NCI-H446 treated with DMSO at 0.1 percent for 48 hours (cell line): ENCODE measurements around the gene SNIP1.
"Not testable (repeated sequence)": the region's sequence is repeated elsewhere in the genome, so short reads cannot be mapped to it uniquely, and the experiment has no call there.

ENCODE experiments used
- DNase-seq: peaks from one replicate; lab custom pipeline; 2025; lab: John Stamatoyannopoulos, UW

Gene SNIP1

GRCh38 chr1:37559080-37559479 lies 5.0 kb upstream of the SNIP1 start:
- no peak for DNase-seq

GRCh38 chr1:37558411-37558810 lies 4.3 kb upstream of the SNIP1 start:
- no peak for DNase-seq

GRCh38 chr1:37557402-37557801 lies 3.3 kb upstream of the SNIP1 start:
- no peak for DNase-seq

GRCh38 chr1:37556712-37557196 lies 2.7 kb upstream of the SNIP1 start, which contains the start of gene DNALI1:
Gene DNALI1, plus strand, starts transcription at chr1:37556940. Its CDS starts 55 bp downstream, at chr1:37556995.
- DNase-seq = no peak

GRCh38 chr1:37553598-37553926 lies 531 bp downstream of the SNIP1 start:
- no peak for DNase-seq

GRCh38 chr1:37549341-37549740 lies 4.8 kb downstream of the SNIP1 start:
- no peak for DNase-seq

- no peak for DNase-seq
These were observed 9.1 kb downstream of the SNIP1 start for GRCh38 chr1:37545019-37545418.

GRCh38 chr1:37544530-37544929 lies 9.6 kb downstream of the SNIP1 start:
- DNase-seq = no peak

- DNase-seq = no peak
These were observed 13.9 kb downstream of the SNIP1 start for GRCh38 chr1:37540036-37540785.

- DNase-seq = not testable (repeated sequence)
These were observed 14.9 kb downstream of the SNIP1 start for GRCh38 chr1:37539154-37539553.

GRCh38 chr1:37537378-37537777 lies 16.7 kb downstream of the SNIP1 start:
- DNase-seq = no peak

- no peak for DNase-seq
These were observed 20.6 kb downstream of the SNIP1 start for GRCh38 chr1:37533317-37534093.

GRCh38 chr1:37532418-37533156 lies 21.5 kb downstream of the SNIP1 start:
- not testable (repeated sequence) for DNase-seq

- DNase-seq = not testable (repeated sequence)
These were observed 24.2 kb downstream of the SNIP1 start for GRCh38 chr1:37529888-37530287.

- DNase-seq = no peak
These were observed 34.5 kb downstream of the SNIP1 start for GRCh38 chr1:37519613-37520012.

- DNase-seq = not testable (repeated sequence)
These were observed 35.2 kb downstream of the SNIP1 start for GRCh38 chr1:37518929-37519328.

GRCh38 chr1:37518241-37518640 lies 35.9 kb downstream of the SNIP1 start:
- DNase-seq = not testable (repeated sequence)

GRCh38 chr1:37517569-37517968 lies 36.5 kb downstream of the SNIP1 start:
- no peak for DNase-seq

GRCh38 chr1:37515185-37516034 lies 38.7 kb downstream of the SNIP1 start:
- no peak for DNase-seq

- peak; percentile 44 for DNase-seq
These were observed 39.5 kb downstream of the SNIP1 start, which contains the start of gene MEAF6 for GRCh38 chr1:37514350-37515184. Gene MEAF6, minus strand, starts transcription at chr1:37514766. Its CDS starts 20 bp downstream, at chr1:37514746.
